NCI-H1417 treated with DMSO at 0.1 percent for 48 hours (cell line): Measurements from ENCODE around the gene FOXQ1.
"Not testable (repeated sequence)": the region's sequence is repeated elsewhere in the genome, so short reads cannot be mapped to it uniquely, and the experiment has no call there.

Experiments used
- DNase-seq: peaks from one replicate; lab custom pipeline; 2025; lab: John Stamatoyannopoulos, UW

Gene FOXQ1

DNA sequence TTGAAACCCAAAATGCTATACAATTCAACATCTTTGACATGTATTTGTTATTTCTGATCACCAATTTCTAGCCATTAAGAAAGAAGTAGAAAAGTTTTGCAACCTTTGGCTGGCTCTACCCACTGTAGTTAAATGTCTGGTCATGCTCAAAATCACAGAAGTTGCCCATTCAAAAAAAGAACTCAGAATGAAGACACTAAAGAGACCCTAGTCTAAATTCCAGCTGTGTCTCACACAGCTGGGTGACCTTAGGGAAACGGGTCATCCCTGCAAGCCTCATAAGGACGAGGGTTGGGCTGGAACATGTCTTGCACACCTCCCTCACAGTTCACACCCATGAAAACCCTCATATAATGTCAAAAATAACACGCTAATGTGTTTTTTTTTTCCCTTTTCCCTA, 10.3 kb downstream of the FOXQ1 start:
- DNase-seq = no peak

- no peak for DNase-seq
These were observed 10.9 kb downstream of the FOXQ1 start for GRCh38 chr6:1322696-1323219.

GRCh38 chr6:1324936-1325335, 13.0 kb downstream of the FOXQ1 start:
- no peak for DNase-seq

DNA sequence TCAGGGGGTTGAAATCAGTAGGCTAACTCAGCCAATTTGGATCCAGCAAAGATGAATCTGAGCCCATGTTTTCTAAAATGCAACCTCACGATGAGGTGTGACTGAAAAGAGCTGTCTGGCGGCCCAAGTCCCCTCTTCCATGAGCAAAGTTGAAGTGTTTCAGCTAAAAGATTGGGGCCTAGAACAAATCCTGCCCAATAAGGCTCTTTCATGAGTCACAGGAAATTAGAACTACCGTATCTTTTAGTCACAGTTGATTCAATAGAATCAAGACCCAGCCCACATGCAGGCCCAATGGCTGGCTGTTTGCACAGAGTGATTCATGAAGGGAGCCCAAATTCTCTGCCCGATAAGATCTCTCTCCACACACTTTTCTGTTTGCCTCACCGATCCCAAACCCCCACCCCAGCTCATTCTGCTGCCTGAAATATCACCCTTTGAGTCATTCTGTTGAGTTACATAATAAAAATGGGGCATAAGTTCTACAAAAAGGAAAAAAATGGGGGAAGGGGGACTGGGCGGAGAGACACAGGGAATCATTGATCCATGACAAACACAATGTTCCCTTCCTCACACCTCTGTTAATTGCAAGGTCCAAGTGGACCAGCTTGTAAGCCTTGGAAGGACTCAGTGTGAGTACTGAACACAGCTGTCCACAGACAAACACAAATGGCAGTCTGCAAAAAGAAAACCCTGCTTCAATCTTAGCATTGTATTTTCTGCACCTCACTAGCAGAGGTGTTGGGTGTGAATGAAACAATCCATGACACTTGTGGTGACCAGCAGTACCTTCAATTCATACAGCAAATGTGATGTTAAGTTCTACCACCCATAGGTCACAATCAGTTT, 13.8 kb downstream of the FOXQ1 start:
- no peak for DNase-seq

GRCh38 chr6:1326535-1327121, 14.7 kb downstream of the FOXQ1 start:
- DNase-seq = no peak

- no peak for DNase-seq
These were observed 15.7 kb downstream of the FOXQ1 start for GRCh38 chr6:1327630-1328029.

GRCh38 chr6:1328129-1328800, 16.4 kb downstream of the FOXQ1 start:
- no peak for DNase-seq

GRCh38 chr6:1329708-1330107, 17.8 kb downstream of the FOXQ1 start:
- no peak for DNase-seq

- DNase-seq = no peak
These were observed 22.8 kb downstream of the FOXQ1 start for GRCh38 chr6:1334684-1335083.

DNA sequence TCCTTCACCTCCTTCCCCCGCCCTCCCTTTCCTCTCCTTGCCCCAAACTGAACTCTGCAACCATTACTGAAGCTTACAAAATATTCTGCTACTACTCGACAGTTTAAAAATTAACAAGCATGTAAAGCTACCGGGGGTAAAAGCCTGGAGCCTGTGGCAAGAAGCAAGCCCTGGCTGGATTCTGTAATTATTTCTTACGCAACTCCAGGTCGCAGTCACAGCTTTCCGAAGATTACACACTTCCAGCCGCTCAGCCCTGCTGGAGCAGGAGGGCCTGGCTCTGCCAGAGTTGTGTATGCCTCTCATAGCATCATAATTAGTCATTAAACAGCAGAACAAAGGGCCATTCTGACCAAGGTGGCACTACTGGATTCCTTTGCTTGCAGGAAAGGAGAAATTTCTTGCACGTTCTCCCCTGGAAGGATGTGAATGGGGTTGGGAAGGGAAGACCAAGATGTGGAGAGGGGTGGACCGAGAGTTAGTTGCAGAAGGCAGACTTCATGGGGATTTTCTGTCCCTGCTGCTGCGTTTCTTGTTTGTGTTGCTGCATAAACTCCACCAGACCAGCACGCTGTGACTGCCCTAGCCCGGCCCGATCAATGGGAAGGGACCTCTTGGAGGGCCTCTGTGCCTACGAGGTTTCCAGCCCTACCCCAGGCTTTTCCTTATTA, 23.6 kb downstream of the FOXQ1 start:
- DNase-seq = no peak

DNA sequence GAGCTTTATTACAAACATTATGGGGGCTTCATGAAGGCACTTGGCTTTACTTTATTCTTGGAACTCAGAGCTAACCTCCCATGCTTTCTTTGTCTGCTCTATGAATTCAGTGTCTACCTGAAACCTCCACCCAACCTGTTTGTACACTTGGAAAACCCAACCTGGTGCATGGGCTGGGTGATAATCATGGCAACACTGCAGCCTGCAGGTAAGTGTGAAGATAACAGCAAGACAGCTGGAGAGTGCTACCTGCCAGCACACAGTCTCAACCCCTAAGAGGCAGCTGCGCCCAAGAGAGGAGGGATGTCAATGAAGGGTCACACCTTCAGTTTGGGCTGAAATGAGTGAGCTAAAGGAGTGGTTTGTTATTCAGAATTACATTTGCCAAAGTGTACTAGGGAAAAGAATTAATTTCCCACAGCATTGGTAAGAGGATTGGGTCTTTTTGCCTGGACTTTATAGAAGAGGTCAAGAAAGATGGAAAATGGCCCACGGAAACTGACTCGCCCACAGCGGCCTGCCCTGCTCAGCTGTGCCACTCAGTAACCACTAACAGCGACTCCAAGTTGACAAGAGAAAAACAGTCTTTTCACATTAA, 24.4 kb downstream of the FOXQ1 start:
- no peak for DNase-seq

- DNase-seq = no peak
These were observed 25.9 kb downstream of the FOXQ1 start for GRCh38 chr6:1337791-1338190.

DNA sequence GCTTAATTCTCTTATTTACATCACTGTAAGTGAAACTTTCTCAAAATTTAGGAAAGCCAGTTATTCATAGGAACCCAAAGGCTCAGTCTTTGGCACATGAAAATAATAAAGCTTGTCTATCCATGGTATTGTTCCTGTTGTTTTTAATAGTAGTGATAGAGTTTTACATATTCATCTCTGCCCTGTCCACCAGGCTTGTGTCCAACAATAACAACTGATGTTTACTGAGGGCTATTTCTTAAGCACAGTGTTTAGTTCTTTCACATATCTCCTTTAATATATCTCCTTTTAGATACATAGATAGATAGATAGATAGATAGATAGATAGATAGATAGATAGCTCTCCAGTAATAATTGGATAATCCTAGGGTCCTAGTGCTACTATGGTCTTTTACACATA, 34.2 kb downstream of the FOXQ1 start:
- no peak for DNase-seq

GRCh38 chr6:1346558-1347091, 34.7 kb downstream of the FOXQ1 start:
- no peak for DNase-seq

DNA sequence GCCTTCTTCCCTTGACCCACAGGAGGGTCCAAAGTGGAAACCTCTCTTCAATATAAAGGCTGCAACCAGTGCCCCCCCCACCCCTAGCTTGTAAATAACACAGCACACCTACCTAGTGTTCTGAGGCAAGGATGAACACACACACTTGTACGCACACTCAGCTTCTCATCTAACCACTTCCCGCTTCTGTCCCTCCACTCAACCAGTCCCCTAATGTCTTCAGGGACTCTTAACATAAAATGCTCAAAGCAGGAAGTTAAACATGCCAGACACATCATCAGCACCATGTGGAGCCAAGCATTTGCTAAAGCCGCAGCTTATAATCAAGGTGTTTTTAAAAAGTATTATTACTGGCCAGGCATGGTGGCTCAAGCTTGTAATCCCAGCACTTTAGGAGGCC, 35.3 kb downstream of the FOXQ1 start:
- no peak for DNase-seq

DNA sequence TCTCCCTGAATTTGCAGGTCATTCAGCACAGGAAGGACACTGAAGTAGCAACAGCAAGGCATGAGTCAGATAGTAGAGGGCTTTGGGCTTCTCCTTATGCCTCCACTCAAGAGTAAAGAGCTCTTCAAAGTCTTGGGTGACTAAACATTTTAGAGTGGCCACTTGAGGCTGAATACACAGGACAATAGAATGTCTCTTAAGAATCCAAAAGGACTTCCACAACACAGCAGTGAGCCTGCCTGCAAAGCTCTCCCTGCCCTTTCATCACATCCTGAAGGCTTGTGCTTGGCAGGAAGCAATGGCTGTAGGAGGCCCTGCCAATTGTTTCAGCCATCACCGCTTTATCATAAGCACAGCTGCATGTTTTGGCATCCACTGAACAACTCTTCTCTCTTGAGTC, 36.8 kb downstream of the FOXQ1 start:
- DNase-seq = no peak

- no peak for DNase-seq
These were observed 37.8 kb downstream of the FOXQ1 start for GRCh38 chr6:1349655-1350054.

DNA sequence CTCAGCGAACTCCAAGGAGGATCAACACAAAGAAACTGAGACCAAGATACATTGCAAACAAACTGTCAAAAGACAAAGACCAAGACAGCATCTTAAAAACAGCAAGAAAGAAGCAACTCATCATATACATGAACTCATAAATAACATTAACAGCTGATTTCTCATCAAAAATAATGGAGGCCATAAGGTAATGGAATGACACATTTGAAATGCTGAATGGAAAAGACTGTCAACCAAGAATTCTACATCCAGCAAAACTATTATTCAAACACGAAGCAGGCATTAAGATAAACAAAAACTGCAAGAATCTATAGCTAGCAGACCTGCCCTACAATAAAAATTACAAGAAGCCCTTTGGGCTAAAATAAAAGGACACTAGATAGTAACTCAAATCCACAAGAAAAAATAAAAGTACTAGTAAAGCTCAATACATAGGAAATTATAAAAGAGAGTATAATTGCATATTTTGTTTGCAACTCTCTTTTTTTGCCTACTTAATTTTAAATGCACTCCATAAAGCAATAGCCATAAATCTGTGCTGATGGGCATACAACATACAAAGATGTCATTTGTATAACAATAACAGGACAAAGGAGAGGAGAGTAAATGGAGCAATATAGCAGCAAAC, 39.6 kb downstream of the FOXQ1 start:
- DNase-seq = no peak

DNA sequence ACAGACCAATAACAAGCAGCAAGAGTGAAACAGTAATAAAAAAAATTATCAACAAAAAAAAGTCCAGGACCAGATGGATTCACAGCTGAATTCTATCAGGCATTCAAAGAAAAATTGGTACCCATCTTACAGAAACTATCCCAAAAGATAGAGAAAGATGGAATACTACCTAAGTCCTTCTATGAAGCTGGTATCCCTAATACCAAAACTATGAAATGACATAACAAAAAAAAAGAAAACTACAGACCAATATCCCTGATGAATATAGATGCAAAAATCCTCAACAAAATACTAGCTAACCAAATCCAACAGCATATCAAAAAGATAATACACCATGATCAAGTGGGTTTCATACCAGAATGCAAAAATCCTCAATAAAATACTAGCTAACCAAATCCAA, 43.2 kb downstream of the FOXQ1 start:
- not testable (repeated sequence) for DNase-seq

DNA sequence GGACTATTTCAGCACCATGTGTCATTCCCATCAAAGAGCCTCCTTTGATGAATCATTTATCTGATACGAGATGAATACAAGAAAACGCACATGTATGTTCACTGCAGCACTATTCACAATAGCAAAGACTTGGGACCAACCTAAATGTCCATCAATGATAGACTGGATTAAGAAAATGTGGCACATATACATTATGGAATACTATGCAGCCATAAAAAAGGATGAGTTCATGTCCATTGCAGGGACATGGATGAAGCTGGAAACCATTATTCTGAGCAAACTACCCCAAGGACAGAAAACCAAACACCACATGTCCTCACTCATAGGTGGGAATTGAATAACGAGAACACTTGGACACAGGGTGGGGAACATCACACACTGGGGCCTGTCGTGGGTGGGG, 49.8 kb downstream of the FOXQ1 start:
- not testable (repeated sequence) for DNase-seq

- no peak for DNase-seq
These were observed 50.7 kb downstream of the FOXQ1 start for GRCh38 chr6:1362643-1363042.
